Mesothelial cell of epicardium (in vitro differentiated cells): Measurements from ENCODE around the gene MRPS18C. TPM values are rescaled to one million over a fixed set of nuclear protein-coding genes. Genes with fewer than 3 reads are reported as not detected.
"Not testable (repeated sequence)": the region's sequence is repeated elsewhere in the genome, so short reads cannot be mapped to it uniquely, and the experiment has no call there.

Experiments used
- DNase-seq, 2 experiments: peaks; one replicate each; pipeline ENCODE4 v3.0.0; 2021; ENCODE audit warnings: low spot score in 2 of 2; ENCODE audit not compliant: unreplicated experiment in 2 of 2
- H3K27ac Mint-ChIP-seq: 2 replicates; pipeline ENCODE4 v1.8.0; 2021; ENCODE audit warnings: mixed read lengths
- H3K27me3 Mint-ChIP-seq: 2 replicates; pipeline ENCODE4 v1.8.0; 2021; ENCODE audit warnings: low read depth, mixed read lengths
- H3K36me3 Mint-ChIP-seq: 2 replicates; pipeline ENCODE4 v1.8.0; 2021; ENCODE audit warnings: mixed read lengths
- H3K4me1 Mint-ChIP-seq: 2 replicates; pipeline ENCODE4 v1.8.0; 2021; ENCODE audit warnings: mixed read lengths
- H3K4me3 Mint-ChIP-seq: 2 replicates; pipeline ENCODE4 v1.8.0; 2021; ENCODE audit warnings: mild to moderate bottlenecking, moderate library complexity, mixed read lengths
- H3K9me3 Mint-ChIP-seq: 2 replicates; pipeline ENCODE4 v1.8.0; 2021; ENCODE audit warnings: mixed read lengths
- CTCF ChIP-seq: fragments of 200-600 bp; sonication (generic); IDR thresholded peaks from one replicate; pipeline ENCODE4 v1.5.0; 2021; ENCODE audit warnings: antibody characterized with exemption; ENCODE audit not compliant: unreplicated experiment
- total RNA-seq: library from RNA; stranded (reverse); gene quantifications from 3 replicates; pipeline ENCODE4 v1.2.1, GENCODE V29; 2021

MRPS18C gene
- total RNA-seq, 1 donor from 2014 or later, result 43.1 TPM

- no peak overlapping the region for H3K4me3 Mint-ChIP-seq
- TF ChIP-seq CTCF, result no peak
Measured at GRCh38 chr4:83486457-83487129, 30.7 kb downstream of the MRPS18C start.

DNA sequence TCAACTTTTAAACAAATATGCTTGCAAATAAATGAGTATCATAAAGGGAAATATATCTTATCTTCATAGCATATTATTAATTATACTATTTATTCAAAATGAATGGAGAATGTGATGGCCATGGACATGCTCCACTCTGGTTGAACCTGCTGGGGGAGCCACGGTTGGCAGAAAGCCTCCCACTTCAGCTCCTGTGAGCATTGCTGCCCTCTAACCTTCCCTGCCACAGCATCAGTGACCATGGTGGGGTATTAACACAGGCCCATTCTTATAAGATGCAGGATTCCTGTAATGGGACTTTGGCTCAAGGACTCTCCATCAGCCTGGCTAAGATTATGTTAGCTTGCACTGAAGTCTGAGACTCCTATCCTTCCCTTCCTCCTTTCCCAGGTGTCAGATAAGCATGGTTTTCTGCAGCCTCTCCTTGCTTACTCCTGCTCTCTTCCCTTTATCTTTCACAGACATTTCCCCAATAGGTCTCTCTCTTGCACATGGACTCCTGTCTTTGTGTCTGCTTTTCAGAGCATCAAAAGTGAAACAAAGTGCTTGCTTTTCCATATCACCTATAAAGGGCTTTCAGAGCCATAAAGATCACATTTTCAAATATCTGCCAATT lies 34.0 kb downstream of the MRPS18C start:
- no peak for TF ChIP-seq CTCF
- H3K4me3 Mint-ChIP-seq, result no peak overlapping the region
- DNase-seq, result no peak
- H3K9me3 Mint-ChIP-seq, result no peaks in the 10 kb centered on the region
- no peaks in the 10 kb centered on the region for H3K27me3 Mint-ChIP-seq
- H3K27ac Mint-ChIP-seq, result no peak overlapping the region
- no peaks in the 10 kb centered on the region for H3K36me3 Mint-ChIP-seq
- peaks cover 17% of the 10 kb centered on the region for H3K4me1 Mint-ChIP-seq

More at GRCh38 chr4:83486457-83487129, 30.7 kb downstream of the MRPS18C start:
- H3K9me3 Mint-ChIP-seq, result no peaks in the 10 kb centered on the region
- DNase-seq, result no peak
- H3K4me1 Mint-ChIP-seq, result peaks cover 23% of the 10 kb centered on the region
- no peaks in the 10 kb centered on the region for H3K36me3 Mint-ChIP-seq
- H3K27me3 Mint-ChIP-seq, result no peaks in the 10 kb centered on the region
- H3K27ac Mint-ChIP-seq, result no peak overlapping the region

GRCh38 chr4:83490876-83491450 lies 35.1 kb downstream of the MRPS18C start:
- no peaks in the 10 kb centered on the region for H3K27me3 Mint-ChIP-seq
- H3K4me3 Mint-ChIP-seq, result no peak overlapping the region
- no peaks in the 10 kb centered on the region for H3K36me3 Mint-ChIP-seq
- no peaks in the 10 kb centered on the region for H3K9me3 Mint-ChIP-seq
- no peak for DNase-seq
- peak overlapping the region; percentile 77 for H3K27ac Mint-ChIP-seq
- peak; percentile 75 for TF ChIP-seq CTCF
- peaks cover 12% of the 10 kb centered on the region for H3K4me1 Mint-ChIP-seq

DNA sequence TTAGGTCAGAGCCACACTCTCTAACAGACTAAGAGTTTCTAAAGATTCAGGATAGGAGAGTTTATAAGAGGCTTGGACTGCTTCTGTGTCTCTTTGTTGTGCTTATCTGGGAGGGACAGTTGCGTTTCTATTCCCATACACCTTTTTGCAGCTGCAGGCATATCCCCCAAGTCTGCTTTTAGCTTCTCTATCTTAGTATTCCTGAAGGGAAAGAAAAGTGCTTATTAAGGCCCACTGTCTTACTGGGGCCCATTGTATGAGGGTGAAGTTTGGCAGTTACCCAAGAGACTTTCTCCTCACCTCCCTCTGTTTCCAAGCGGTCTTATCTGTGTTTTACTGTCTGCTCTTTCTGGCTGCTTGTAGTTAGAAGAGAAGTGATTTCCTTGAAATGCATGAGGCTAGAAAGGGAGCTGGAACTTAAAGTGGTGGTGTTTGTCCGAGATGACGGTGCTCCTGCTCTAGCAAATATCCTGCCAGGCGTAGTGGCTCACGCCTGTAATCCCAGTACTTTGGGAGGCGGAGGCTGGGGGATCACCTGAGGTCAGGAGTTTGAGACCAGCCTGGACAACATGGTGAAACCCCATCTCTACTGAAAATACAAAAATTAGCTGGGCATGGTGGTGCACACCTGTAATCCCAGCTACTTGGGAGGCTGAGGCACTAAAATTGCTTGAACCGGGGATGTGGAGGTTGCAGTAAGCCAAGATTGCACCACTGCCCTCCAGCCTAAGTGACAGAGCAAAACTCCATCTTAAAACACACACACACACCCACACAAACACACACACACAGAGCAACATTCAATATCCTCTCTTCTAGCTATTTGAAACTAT lies 40.4 kb downstream of the MRPS18C start:
- not testable (repeated sequence) for DNase-seq, H3K27me3 Mint-ChIP-seq, H3K4me1 Mint-ChIP-seq, H3K36me3 Mint-ChIP-seq, H3K4me3 Mint-ChIP-seq, H3K9me3 Mint-ChIP-seq
- H3K27ac Mint-ChIP-seq, result peak overlapping the region; percentile 29

- H3K27ac Mint-ChIP-seq, result no peak overlapping the region
- no peak overlapping the region for H3K4me3 Mint-ChIP-seq
- H3K4me1 Mint-ChIP-seq, result no peaks in the 10 kb centered on the region
- no peaks in the 10 kb centered on the region for H3K27me3 Mint-ChIP-seq
- no peaks in the 10 kb centered on the region for H3K9me3 Mint-ChIP-seq
- H3K36me3 Mint-ChIP-seq, result no peaks in the 10 kb centered on the region
- DNase-seq, result no peak
- TF ChIP-seq CTCF, result no peak
Measured at GRCh38 chr4:83498187-83498586, 42.3 kb downstream of the MRPS18C start.

GRCh38 chr4:83501671-83502070 lies 45.8 kb downstream of the MRPS18C start:
- H3K36me3 Mint-ChIP-seq, H3K27me3 Mint-ChIP-seq, H3K4me1 Mint-ChIP-seq, H3K4me3 Mint-ChIP-seq, H3K27ac Mint-ChIP-seq, H3K9me3 Mint-ChIP-seq, DNase-seq: not testable (repeated sequence)
